B cell (primary cell): ENCODE results near the gene XPNPEP2.

Source experiments
- EZH2 ChIP-seq: IDR thresholded peaks from 2 replicates; pipeline ENCODE4 v1.6.1; 2012; ENCODE audit warnings: borderline replicate concordance, low read depth, mild to moderate bottlenecking, moderate library complexity, low read length; ENCODE audit not compliant: insufficient read depth, poor library complexity, severe bottlenecking
- TF ChIP-seq, protein P1 (sequence below): fragments of 200-600 bp; IDR thresholded peaks from one replicate; pipeline ENCODE4 v1.8.0; 2022; ENCODE audit warnings: antibody characterized with exemption, mild to moderate bottlenecking

- TF ChIP-seq EZH2: no peak
- TF ChIP-seq, protein P1, sequence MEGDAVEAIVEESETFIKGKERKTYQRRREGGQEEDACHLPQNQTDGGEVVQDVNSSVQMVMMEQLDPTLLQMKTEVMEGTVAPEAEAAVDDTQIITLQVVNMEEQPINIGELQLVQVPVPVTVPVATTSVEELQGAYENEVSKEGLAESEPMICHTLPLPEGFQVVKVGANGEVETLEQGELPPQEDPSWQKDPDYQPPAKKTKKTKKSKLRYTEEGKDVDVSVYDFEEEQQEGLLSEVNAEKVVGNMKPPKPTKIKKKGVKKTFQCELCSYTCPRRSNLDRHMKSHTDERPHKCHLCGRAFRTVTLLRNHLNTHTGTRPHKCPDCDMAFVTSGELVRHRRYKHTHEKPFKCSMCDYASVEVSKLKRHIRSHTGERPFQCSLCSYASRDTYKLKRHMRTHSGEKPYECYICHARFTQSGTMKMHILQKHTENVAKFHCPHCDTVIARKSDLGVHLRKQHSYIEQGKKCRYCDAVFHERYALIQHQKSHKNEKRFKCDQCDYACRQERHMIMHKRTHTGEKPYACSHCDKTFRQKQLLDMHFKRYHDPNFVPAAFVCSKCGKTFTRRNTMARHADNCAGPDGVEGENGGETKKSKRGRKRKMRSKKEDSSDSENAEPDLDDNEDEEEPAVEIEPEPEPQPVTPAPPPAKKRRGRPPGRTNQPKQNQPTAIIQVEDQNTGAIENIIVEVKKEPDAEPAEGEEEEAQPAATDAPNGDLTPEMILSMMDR: no peak
Observed at GRCh38 chrX:129786210-129786651, 47.5 kb downstream of the XPNPEP2 start.
